CD14-positive monocyte (primary cell): ENCODE data around the gene ARHGEF16. TPM values are rescaled to one million over a fixed set of nuclear protein-coding genes. Genes with fewer than 3 reads are reported as not detected.

ENCODE experiments used
- DNase-seq, 3 donors: peaks; one replicate each; pipeline ENCODE4 v3.0.0-alpha.2; 2011 to 2022
- H2AFZ ChIP-seq: 2 replicates; pipeline ENCODE4 v1.6.0; 2012; ENCODE audit warnings: mild to moderate bottlenecking, low read depth, low read length, inconsistent platforms; ENCODE audit not compliant: insufficient read depth, poor library complexity, severe bottlenecking
- H3K27ac ChIP-seq, 2 donors: 1 replicate in 1 of 2; 2 replicates in 1 of 2; pipeline ENCODE4 v1.5.1; 2012 to 2013; ENCODE audit warnings: low read length in 2 of 2, control low read depth in 1 of 2, inconsistent platforms in 1 of 2, low read depth in 1 of 2, mild to moderate bottlenecking in 1 of 2
- H3K27me3 ChIP-seq, 2 donors: one replicate each; pipeline versions ENCODE4 v1.6.0 to v1.6.1; 2011 to 2013; ENCODE audit warnings: low read length in 2 of 2; ENCODE audit not compliant: control insufficient read depth in 2 of 2, insufficient read depth in 2 of 2
- H3K36me3 ChIP-seq, 2 donors: replicated peaks in 1 of 2; 1 replicate in 1 of 2; 2 replicates in 1 of 2; pipeline versions ENCODE4 v1.5.1 to v1.6.1; 2012 to 2013; ENCODE audit warnings: low read length in 2 of 2, control low read depth in 1 of 2, inconsistent platforms in 1 of 2, mild to moderate bottlenecking in 1 of 2; ENCODE audit not compliant: insufficient read depth in 2 of 2, control insufficient read depth in 1 of 2
- H3K4me1 ChIP-seq, 2 donors: 1 replicate in 1 of 2; 2 replicates in 1 of 2; pipeline versions ENCODE4 v1.5.1 to v1.6.1; 2012 to 2013; ENCODE audit warnings: low read length in 2 of 2, control low read depth in 1 of 2, inconsistent platforms in 1 of 2, mild to moderate bottlenecking in 1 of 2, moderate library complexity in 1 of 2; ENCODE audit not compliant: insufficient read depth in 2 of 2, control insufficient read depth in 1 of 2
- H3K4me2 ChIP-seq: replicated peaks from 2 replicates; pipeline ENCODE3; 2012; ENCODE audit warnings: low read length, moderate library complexity, mild to moderate bottlenecking; ENCODE audit not compliant: poor library complexity, severe bottlenecking; ENCODE audit errors: extremely low read depth
- H3K4me3 ChIP-seq, 3 experiments: fragments of 200-600 bp in 1 of 3; sonication (generic) in 1 of 3; replicated peaks in 1 of 3; 1 replicate in 2 of 3; 2 replicates in 1 of 3; pipeline ENCODE4 v1.5.1; 2011 to 2013; ENCODE audit warnings: low read length in 3 of 3, mild to moderate bottlenecking in 3 of 3, control low read depth in 2 of 3, low read depth in 2 of 3, inconsistent platforms in 1 of 3, moderate library complexity in 1 of 3
- H3K79me2 ChIP-seq: 2 replicates; pipeline ENCODE4 v1.6.0; 2012; ENCODE audit warnings: mild to moderate bottlenecking, control low read depth, inconsistent platforms, low read length, moderate library complexity; ENCODE audit not compliant: insufficient read depth
- H3K9ac ChIP-seq: 2 replicates; pipeline ENCODE4 v1.6.0; 2017; ENCODE audit warnings: low read length, mild to moderate bottlenecking; ENCODE audit not compliant: insufficient read depth, poor library complexity, severe bottlenecking
- H3K9me3 ChIP-seq, 2 donors: replicated peaks in 1 of 2; 1 replicate in 1 of 2; 2 replicates in 1 of 2; pipeline versions ENCODE4 v1.5.1 to v1.6.1; 2012 to 2013; ENCODE audit warnings: low read length in 2 of 2, control low read depth in 1 of 2; ENCODE audit not compliant: control insufficient read depth in 1 of 2, insufficient read depth in 1 of 2
- H4K20me1 ChIP-seq: 2 replicates; pipeline ENCODE4 v1.6.0; 2012; ENCODE audit warnings: mild to moderate bottlenecking, low read length, control low read depth, moderate library complexity; ENCODE audit not compliant: insufficient read depth
- H3K27ac Mint-ChIP-seq, 7 donors: one replicate each; pipeline ENCODE4 v1.8.0; 2020; ENCODE audit warnings: mild to moderate bottlenecking in 7 of 7, mixed read lengths in 7 of 7, moderate library complexity in 6 of 7, inconsistent platforms in 2 of 7
- H3K27me3 Mint-ChIP-seq, 3 donors: one replicate each; pipeline ENCODE4 v1.8.0; 2021 to 2022; ENCODE audit warnings: low read depth in 3 of 3, mild to moderate bottlenecking in 3 of 3, mixed read lengths in 3 of 3, moderate library complexity in 3 of 3, inconsistent platforms in 1 of 3
- H3K36me3 Mint-ChIP-seq, 2 donors: one replicate each; pipeline ENCODE4 v1.8.0; 2020; ENCODE audit warnings: mixed read lengths in 2 of 2, inconsistent platforms in 1 of 2, mild to moderate bottlenecking in 1 of 2
- H3K4me1 Mint-ChIP-seq: one replicate; pipeline ENCODE4 v1.8.0; 2020; ENCODE audit warnings: mild to moderate bottlenecking, mixed read lengths
- H3K4me3 Mint-ChIP-seq, 2 donors: one replicate each; pipeline ENCODE4 v1.8.0; 2020; ENCODE audit warnings: mild to moderate bottlenecking in 2 of 2, mixed read lengths in 2 of 2, moderate library complexity in 1 of 2
- H3K9me3 Mint-ChIP-seq, 7 donors: one replicate each; pipeline ENCODE4 v1.8.0; 2020 to 2022; ENCODE audit warnings: mixed read lengths in 7 of 7, mild to moderate bottlenecking in 6 of 7, moderate library complexity in 6 of 7, inconsistent platforms in 2 of 7
- CTCF ChIP-seq: fragments of 200-600 bp; IDR thresholded peaks from one replicate; pipeline ENCODE4 v1.8.0; 2022; ENCODE audit warnings: antibody characterized with exemption, mild to moderate bottlenecking
- WGBS: methylation state at CpG from one replicate; pipeline ENCODE4 v1.1.5; 2013; ENCODE audit warnings: missing lambda C conversion rate; ENCODE audit not compliant: insufficient coverage; 5-methylcytosine and 5-hydroxymethylcytosine counted together
- intact Hi-C, 2 donors: fragments of 100-400 bp; cut with micrococcal nuclease; formaldehyde crosslinking; loops; one replicate each; pipeline versions ENCODE4 v1.15.0 to v1.15.1; 2023
- polyA plus RNA-seq, 3 donors: library from polyadenylated mRNA; depleted of rRNA in 1 of 3; unstranded in 2 of 3; stranded (reverse) in 1 of 3; fragments of 300-500 nt in 2 of 3; fragments of >200 nt in 1 of 3; fragmentation: Illumina TruSeq in 2 of 3; gene quantifications; 1 replicate in 2 of 3; 2 replicates in 1 of 3; pipeline ENCODE4 v1.2.3, GENCODE V29; 2012 to 2021

The ARHGEF16 gene
- polyA plus RNA-seq, 3 donors, result not detected

GRCh38 chr1:3450202-3450863 lies 4.1 kb upstream of the ARHGEF16 start:
- DNase-seq, result no peak

GRCh38 chr1:3450983-3451382 lies 3.5 kb upstream of the ARHGEF16 start:
- WGBS, result 68% methylated on average over 12 of the region's 12 CpGs
- Histone ChIP-seq H3K4me3 (no peak overlapping the region), H3K9ac (no peak overlapping the region), H3K4me2 (no peak overlapping the region), H3K27ac (no peak overlapping the region), H4K20me1 (no peaks in the 10 kb centered on the region), H3K79me2 (no peaks in the 10 kb centered on the region), H3K9me3 (peaks cover 0 to 4% of the 10 kb centered on the region in 2 donors), H3K4me1 (peaks cover 7 to 13% of the 10 kb centered on the region in 2 donors), H3K27me3 (peaks cover 5 to 22% of the 10 kb centered on the region in 2 donors), H3K36me3 (no peaks in the 10 kb centered on the region), H2AFZ (no peak overlapping the region)
- no peaks in the 10 kb centered on the region for H3K36me3 Mint-ChIP-seq
- H3K4me1 Mint-ChIP-seq, result peaks cover 6% of the 10 kb centered on the region
- peaks cover 2 to 12% (median 6%) of the 10 kb centered on the region in 7 donors for H3K9me3 Mint-ChIP-seq
- H3K27ac Mint-ChIP-seq, result no peak overlapping the region
- peaks cover 10 to 47% (median 19%) of the 10 kb centered on the region in 3 donors for H3K27me3 Mint-ChIP-seq
- no peak for TF ChIP-seq CTCF
- no peak for DNase-seq
- no peak overlapping the region for H3K4me3 Mint-ChIP-seq
- intact Hi-C loops, result no loop called here

More at GRCh38 chr1:3450202-3450863, 4.1 kb upstream of the ARHGEF16 start:
- no peak for TF ChIP-seq CTCF
- H3K27me3 ChIP-seq, result peaks cover 5 to 19% of the 10 kb centered on the region in 2 donors
- peaks cover 7 to 13% of the 10 kb centered on the region in 2 donors for H3K4me1 ChIP-seq
- WGBS, result 93% methylated on average over 3 of the region's 9 CpGs
- intact Hi-C loops, result no loop called here
- no peaks in the 10 kb centered on the region for H3K36me3 ChIP-seq
- Mint-ChIP-seq H3K4me3 (no peak overlapping the region), H3K36me3 (no peaks in the 10 kb centered on the region), H3K9me3 (peaks cover 2 to 18% (median 11%) of the 10 kb centered on the region in 7 donors), H3K4me1 (peaks cover 6% of the 10 kb centered on the region), H3K27me3 (peaks cover 10 to 42% (median 16%) of the 10 kb centered on the region in 3 donors), H3K27ac (no peak overlapping the region)
- H3K9me3 ChIP-seq, result peaks cover 0 to 7% of the 10 kb centered on the region in 2 donors
- H4K20me1 ChIP-seq, result no peaks in the 10 kb centered on the region
- no peaks in the 10 kb centered on the region for H3K79me2 ChIP-seq
- no peak overlapping the region for H3K27ac ChIP-seq
- no peak overlapping the region for H3K4me2 ChIP-seq
- H3K4me3 ChIP-seq, result no peak overlapping the region
- H3K9ac ChIP-seq, result no peak overlapping the region
- H2AFZ ChIP-seq, result no peak overlapping the region
